Progenitor cell of endocrine pancreas (in vitro differentiated cells): ENCODE results near the gene SLC6A6. TPM values are rescaled to one million over a fixed set of nuclear protein-coding genes. Genes with fewer than 3 reads are reported as not detected.

Experiments
- DNase-seq: peaks from one replicate; pipeline ENCODE4 v3.0.0; 2021; ENCODE audit warnings: low spot score; ENCODE audit not compliant: unreplicated experiment
- H3K27ac Mint-ChIP-seq: 2 replicates; pipeline ENCODE4 v1.8.0; 2021; ENCODE audit warnings: mild to moderate bottlenecking, moderate library complexity, mixed read lengths
- H3K27me3 Mint-ChIP-seq: 2 replicates; pipeline ENCODE4 v1.8.0; 2021; ENCODE audit warnings: mixed read lengths
- H3K36me3 Mint-ChIP-seq: 2 replicates; pipeline ENCODE4 v1.8.0; 2022; ENCODE audit warnings: mixed read lengths; ENCODE audit not compliant: insufficient read depth
- H3K4me1 Mint-ChIP-seq: 2 replicates; pipeline ENCODE4 v1.8.0; 2021; ENCODE audit warnings: low read depth, mixed read lengths
- H3K4me3 Mint-ChIP-seq: 2 replicates; pipeline ENCODE4 v1.8.0; 2021; ENCODE audit warnings: low read depth, mild to moderate bottlenecking, moderate library complexity, mixed read lengths
- H3K9me3 Mint-ChIP-seq: 2 replicates; pipeline ENCODE4 v1.8.0; 2021; ENCODE audit warnings: low read depth, mixed read lengths
- total RNA-seq: library from RNA; stranded (reverse); gene quantifications from 2 replicates; pipeline ENCODE4 v1.2.1, GENCODE V29; 2021
- TF ChIP-seq, protein P1 (sequence below): fragments of 200-600 bp; sonication (generic); IDR thresholded peaks from one replicate; pipeline ENCODE4 v1.5.0; 2021; ENCODE audit warnings: antibody characterized with exemption, mild to moderate bottlenecking; ENCODE audit not compliant: unreplicated experiment

SLC6A6 gene
- total RNA-seq, 1 donor from 2014 or later, result 23.8 TPM

DNA sequence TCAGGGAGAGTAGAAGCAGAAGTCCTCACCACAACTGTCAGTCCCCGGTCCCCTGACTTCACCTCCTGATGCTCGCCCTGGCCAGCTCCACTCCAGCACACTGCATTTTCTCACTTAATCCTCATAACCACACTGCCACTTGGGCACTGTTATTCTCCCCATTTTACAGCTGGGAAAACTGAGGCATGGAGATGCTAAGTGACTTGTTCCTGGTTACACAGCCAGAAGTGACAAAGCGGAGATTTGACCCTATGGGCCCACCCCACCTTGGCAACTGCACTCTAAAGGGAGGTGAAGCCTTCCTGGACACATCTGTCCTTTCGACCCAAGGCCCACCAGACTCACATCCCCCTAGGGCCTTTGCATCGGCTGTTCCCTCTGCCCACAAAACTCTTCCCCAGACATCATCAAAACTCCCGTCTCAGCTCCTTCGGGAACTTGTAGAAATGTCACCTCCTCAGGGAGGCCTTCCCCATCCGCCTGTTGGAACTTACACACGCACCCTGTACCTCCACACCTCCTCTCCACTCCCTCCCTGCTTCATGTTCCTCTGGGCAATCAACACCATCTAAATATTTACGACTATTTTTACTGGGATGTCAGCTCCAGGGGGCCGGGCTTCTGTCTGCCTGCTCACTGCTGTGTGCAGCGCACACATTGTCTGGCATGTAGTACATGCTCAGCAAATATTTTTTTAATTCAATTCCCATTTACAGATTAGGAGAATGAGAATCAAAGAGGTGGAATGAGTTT, 134.6 kb downstream of the SLC6A6 start:
- no peaks in the 10 kb centered on the region for H3K4me1 Mint-ChIP-seq
- DNase-seq, result no peak
- no peaks in the 10 kb centered on the region for H3K27me3 Mint-ChIP-seq
- H3K27ac Mint-ChIP-seq, result peak overlapping the region; percentile 21
- TF ChIP-seq, protein P1, sequence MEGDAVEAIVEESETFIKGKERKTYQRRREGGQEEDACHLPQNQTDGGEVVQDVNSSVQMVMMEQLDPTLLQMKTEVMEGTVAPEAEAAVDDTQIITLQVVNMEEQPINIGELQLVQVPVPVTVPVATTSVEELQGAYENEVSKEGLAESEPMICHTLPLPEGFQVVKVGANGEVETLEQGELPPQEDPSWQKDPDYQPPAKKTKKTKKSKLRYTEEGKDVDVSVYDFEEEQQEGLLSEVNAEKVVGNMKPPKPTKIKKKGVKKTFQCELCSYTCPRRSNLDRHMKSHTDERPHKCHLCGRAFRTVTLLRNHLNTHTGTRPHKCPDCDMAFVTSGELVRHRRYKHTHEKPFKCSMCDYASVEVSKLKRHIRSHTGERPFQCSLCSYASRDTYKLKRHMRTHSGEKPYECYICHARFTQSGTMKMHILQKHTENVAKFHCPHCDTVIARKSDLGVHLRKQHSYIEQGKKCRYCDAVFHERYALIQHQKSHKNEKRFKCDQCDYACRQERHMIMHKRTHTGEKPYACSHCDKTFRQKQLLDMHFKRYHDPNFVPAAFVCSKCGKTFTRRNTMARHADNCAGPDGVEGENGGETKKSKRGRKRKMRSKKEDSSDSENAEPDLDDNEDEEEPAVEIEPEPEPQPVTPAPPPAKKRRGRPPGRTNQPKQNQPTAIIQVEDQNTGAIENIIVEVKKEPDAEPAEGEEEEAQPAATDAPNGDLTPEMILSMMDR, result no peak
- no peaks in the 10 kb centered on the region for H3K9me3 Mint-ChIP-seq
- no peaks in the 10 kb centered on the region for H3K36me3 Mint-ChIP-seq
- H3K4me3 Mint-ChIP-seq, result no peak overlapping the region

DNA sequence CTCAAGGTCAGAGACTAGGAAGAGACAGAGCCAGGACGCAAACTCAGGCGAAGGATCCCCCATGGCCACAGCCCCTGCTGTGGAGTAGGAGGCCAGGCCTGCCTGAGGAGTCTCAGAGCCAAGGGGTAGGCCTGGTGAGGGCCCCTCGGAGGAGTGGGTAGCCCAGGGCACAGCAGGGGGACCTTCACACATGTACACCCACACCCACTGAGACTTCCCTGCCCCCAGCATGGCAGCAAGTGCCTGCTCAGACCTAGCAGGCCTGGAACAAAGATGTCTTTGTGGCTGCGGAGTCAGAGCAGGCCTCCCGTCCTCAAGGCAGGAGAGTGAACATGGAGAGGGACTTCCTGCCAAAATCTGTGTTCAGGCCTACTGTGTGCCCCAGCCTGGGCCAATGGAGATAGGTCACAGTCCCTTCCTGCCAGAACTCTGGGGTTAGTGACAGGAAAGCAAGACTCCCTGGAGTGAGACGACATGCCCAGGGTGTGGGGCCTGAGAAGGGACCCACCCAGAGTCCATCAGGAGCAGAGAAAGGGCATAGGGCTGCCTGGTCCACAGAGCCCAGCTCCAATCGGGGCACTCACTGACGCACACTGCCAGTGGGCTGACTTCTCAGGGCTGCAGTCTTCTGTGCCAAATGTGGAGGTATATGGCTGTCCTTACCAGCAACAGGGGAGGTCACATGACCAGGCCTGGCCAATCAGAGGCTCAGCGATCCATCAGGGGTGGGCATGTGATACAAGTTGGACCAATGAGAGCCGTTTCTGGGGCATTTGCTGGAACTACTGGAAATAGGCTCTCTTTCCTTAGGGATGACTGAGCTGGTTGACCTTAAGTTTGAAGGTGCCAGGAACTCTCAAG, 135.4 kb downstream of the SLC6A6 start:
- no peaks in the 10 kb centered on the region for H3K36me3 Mint-ChIP-seq
- TF ChIP-seq, protein P1, result no peak
- no peak for DNase-seq
- H3K4me1 Mint-ChIP-seq, result no peaks in the 10 kb centered on the region
- no peak overlapping the region for H3K4me3 Mint-ChIP-seq
- no peaks in the 10 kb centered on the region for H3K9me3 Mint-ChIP-seq
- H3K27me3 Mint-ChIP-seq, result no peaks in the 10 kb centered on the region
- H3K27ac Mint-ChIP-seq, result peak overlapping the region; percentile 21

DNA sequence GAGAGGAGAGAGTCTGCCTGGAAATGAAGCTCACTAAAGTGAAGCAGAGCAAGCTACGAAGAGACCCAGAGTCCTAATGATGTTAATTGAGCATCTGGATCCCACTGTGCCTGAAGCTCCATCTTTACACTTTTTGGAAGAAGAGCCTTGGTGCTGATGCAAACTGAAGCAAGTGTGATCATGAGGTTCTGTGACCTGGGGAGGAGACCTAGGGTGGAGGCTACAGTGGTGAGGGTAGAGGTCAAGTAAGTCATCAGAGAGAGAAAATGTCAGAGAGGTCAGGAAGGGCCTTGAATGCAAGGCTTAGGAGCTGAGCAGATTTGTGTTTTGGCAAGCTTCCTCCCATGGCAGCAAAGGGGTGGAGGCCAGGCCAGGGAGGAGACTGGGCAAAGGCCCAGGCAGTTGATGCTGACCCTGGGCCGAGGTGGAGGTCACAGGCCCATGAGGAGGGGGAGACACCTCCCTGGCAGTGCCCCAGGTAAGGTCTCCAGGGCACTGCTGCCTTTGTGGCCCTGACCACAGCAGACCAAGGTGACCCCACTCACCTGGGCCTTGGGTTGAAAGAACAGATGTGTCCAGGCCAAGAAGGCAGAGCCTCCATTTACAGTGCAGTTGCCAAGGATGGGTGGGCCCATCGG, 136.2 kb downstream of the SLC6A6 start:
- Mint-ChIP-seq H3K4me3 (no peak overlapping the region), H3K4me1 (no peaks in the 10 kb centered on the region), H3K36me3 (no peaks in the 10 kb centered on the region), H3K27me3 (no peaks in the 10 kb centered on the region), H3K27ac (no peak overlapping the region), H3K9me3 (no peaks in the 10 kb centered on the region)
- DNase-seq, result no peak
- TF ChIP-seq, protein P1, result no peak

Other genes with a start within 250 kb of the SLC6A6 start
- 40.1 and 43.0 TPM in 2 replicates for gene XPC, start 224.0 kb upstream of the SLC6A6 start, total RNA-seq
- gene LSM3, start 223.8 kb upstream of the SLC6A6 start, total RNA-seq, result 13.2 and 13.4 TPM in 2 replicates
- 11.2 and 11.6 TPM in 2 replicates for gene GRIP2, start 137.7 kb downstream of the SLC6A6 start, total RNA-seq
- 25.7 and 25.8 TPM in 2 replicates for gene CCDC174, start 249.2 kb downstream of the SLC6A6 start, total RNA-seq